Iris pigment epithelial cell (primary cell): Measurements from ENCODE around the gene MMP10.

ENCODE experiments used
- DNase-seq: peaks from one replicate; pipeline ENCODE4 v3.0.0-alpha.2; 2011; ENCODE audit warnings: low read depth

MMP10 gene

GRCh38 chr11:102780491-102780918 lies at the start of gene MMP10:
Gene MMP10 (minus strand): TSS chr11:102780628. CDS start chr11:102780591, 37 bp downstream.
- peak; percentile 74 for DNase-seq

- DNase-seq: no peak
These were observed 49.0 kb upstream of the MMP10 start for GRCh38 chr11:102829316-102830000.

- peak; percentile 11 for DNase-seq
These were observed 44.1 kb upstream of the MMP10 start for GRCh38 chr11:102824556-102824955.

- DNase-seq: no peak
These were observed 39.1 kb upstream of the MMP10 start for GRCh38 chr11:102819491-102819890.

GRCh38 chr11:102813484-102813883 lies 33.1 kb upstream of the MMP10 start:
- DNase-seq: no peak

GRCh38 chr11:102812188-102812587 lies 31.8 kb upstream of the MMP10 start:
- no peak for DNase-seq

GRCh38 chr11:102810950-102811660 lies 30.7 kb upstream of the MMP10 start:
- DNase-seq: peak; percentile 36

GRCh38 chr11:102809971-102810370 lies 29.5 kb upstream of the MMP10 start:
- DNase-seq: no peak

- peak; percentile 71 for DNase-seq
These were observed 27.5 kb upstream of the MMP10 start for GRCh38 chr11:102807921-102808320.

- DNase-seq: peak; percentile 48
These were observed 25.9 kb upstream of the MMP10 start for GRCh38 chr11:102806296-102806695.

- peak; percentile 90 for DNase-seq
These were observed 21.9 kb upstream of the MMP10 start for GRCh38 chr11:102802341-102802740.

- DNase-seq: no peak
These were observed 20.3 kb upstream of the MMP10 start for GRCh38 chr11:102800767-102801166.

GRCh38 chr11:102799681-102800340 lies 19.4 kb upstream of the MMP10 start:
- DNase-seq: peak; percentile 28

- DNase-seq: peak; percentile 38
These were observed 17.8 kb upstream of the MMP10 start, which contains the start of gene MMP1 for GRCh38 chr11:102798012-102798746. Gene MMP1 (minus strand): TSS chr11:102798160. CDS start chr11:102798092, 68 bp downstream.

- peak; percentile 47 for DNase-seq
These were observed 14.0 kb upstream of the MMP10 start for GRCh38 chr11:102794382-102794781.

- DNase-seq: no peak
These were observed 13.4 kb upstream of the MMP10 start for GRCh38 chr11:102793677-102794290.

GRCh38 chr11:102792604-102793003 lies 12.2 kb upstream of the MMP10 start:
- DNase-seq: no peak

- DNase-seq: peak; percentile 22
These were observed 11.0 kb upstream of the MMP10 start for GRCh38 chr11:102791271-102792036.

GRCh38 chr11:102788334-102788995 lies 8.0 kb upstream of the MMP10 start:
- DNase-seq: no peak

GRCh38 chr11:102784380-102784779 lies 4.0 kb upstream of the MMP10 start:
- DNase-seq: no peak
